ENCODE data around the gene LGI2. TPM values are rescaled to one million over a fixed set of nuclear protein-coding genes. Genes with fewer than 3 reads are reported as not detected.

The LGI2 gene
- total RNA-seq, 1 experiment from 2014 or later, result 1.4 TPM

GRCh38 chr4:24989327-24989726, 41.4 kb downstream of the LGI2 start:
- Mint-ChIP-seq H3K9me3 (peaks cover 0 to 14% of the 10 kb centered on the region in 2 experiments; a peak in 3 of 5 replicates), H3K27me3 (ENCODE audit: low read depth) (peaks cover 2% of the 10 kb centered on the region; the same call in 1 of the 2 replicates), H3K27ac (0 out of 7 replicates have a peak overlapping the region, but pooled peaks of 1 of the 3 experiments have one; percentile 1), H3K4me3 (peak overlapping the region in 1 of 2 experiments; percentile 55; a peak in 2 of 5 replicates), H3K4me1 (peaks cover 9 to 11% of the 10 kb centered on the region in 2 experiments), H3K36me3 (ENCODE audit: insufficient read depth in 1 of 3, low read depth in 3 of 3) (0 out of 7 replicates have a peak, but pooled peaks cover 0 to 4% (median 0%) of the 10 kb centered on the region in 3 experiments)
- H4K5ac ChIP-seq (ENCODE audit: insufficient read length, low read depth, low read length), result no peak overlapping the region
- H4K20me1 ChIP-seq (ENCODE audit: control insufficient read depth, insufficient read depth, insufficient read length), result no peaks in the 10 kb centered on the region
- H2AFZ ChIP-seq (ENCODE audit: low read length), result no peak overlapping the region
- no peaks in the 10 kb centered on the region for H3K4me1 ChIP-seq (ENCODE audit: insufficient read depth, low read length)
- no peak overlapping the region for H3K27ac ChIP-seq (ENCODE audit: insufficient read length, low read depth, low read length)
- no CpG with 5 or more reads among the region's 4 CpGs for WGBS (ENCODE audit: extremely low coverage, insufficient read length, low lambda C conversion rate)
- H2AK5ac ChIP-seq (ENCODE audit: insufficient read length, low read length), result no peak overlapping the region
- H3K79me1 ChIP-seq (ENCODE audit: insufficient read depth, low read depth, low read length, poor library complexity, severe bottlenecking), result no peaks in the 10 kb centered on the region
- H3K27me3 ChIP-seq (ENCODE audit: insufficient read depth, low read length), result no peaks in the 10 kb centered on the region
- no peak for TF ChIP-seq CTCF (conservative IDR thresholded peaks at IDR 0.05)
- no peak for DNase-seq
- no peaks in the 10 kb centered on the region for H3K23me2 ChIP-seq (ENCODE audit: insufficient read length, low read depth, low read length, poor library complexity, severe bottlenecking)
- no peak overlapping the region for H3K18ac ChIP-seq (ENCODE audit: insufficient read length, low read depth, low read length)
- no peak overlapping the region for H3K9ac ChIP-seq (ENCODE audit: extremely low read depth, insufficient read length, low read length)
- H4K8ac ChIP-seq (replicated peaks; ENCODE audit: insufficient read length, low read depth, low read length), result no peak overlapping the region
- H3K56ac ChIP-seq (ENCODE audit: insufficient read length, low read depth, low read length), result no peak overlapping the region
- H3K9me3 ChIP-seq (ENCODE audit: control insufficient read depth, low read depth, low read length), result no peaks in the 10 kb centered on the region
- no peak overlapping the region for H2BK15ac ChIP-seq (ENCODE audit: low read depth, low read length)
- H2BK120ac ChIP-seq (ENCODE audit: low read depth, low read length, poor library complexity, severe bottlenecking), result no peak overlapping the region
- no peak overlapping the region for H2BK20ac ChIP-seq (ENCODE audit: low read depth, low read length, poor library complexity, severe bottlenecking)
- H4K91ac ChIP-seq (ENCODE audit: insufficient read length, low read depth, low read length), result no peak overlapping the region
- no peaks in the 10 kb centered on the region for H3K79me2 ChIP-seq (ENCODE audit: insufficient read depth, low read length)
- H3K4me2 ChIP-seq (ENCODE audit: insufficient read depth, insufficient read length, low read length), result peak overlapping the region; percentile 12
- H3K14ac ChIP-seq (ENCODE audit: insufficient read depth, low read length), result no peak overlapping the region
- no peak overlapping the region for H2BK5ac ChIP-seq (ENCODE audit: insufficient read length, low read length)
- H2BK12ac ChIP-seq (ENCODE audit: insufficient read length, low read depth, low read length), result no peak overlapping the region
- no peak overlapping the region for H3T11ph ChIP-seq (ENCODE audit: low read length)
- no peak overlapping the region for H3K23ac ChIP-seq (ENCODE audit: insufficient read length, low read depth, low read length)
- no peak overlapping the region for H3K4ac ChIP-seq (ENCODE audit: low read depth, low read length)
